GM04504 (cell line): ENCODE data around the gene MUC5AC.

Experiments
- DNase-seq: peaks from one replicate; pipeline ENCODE4 v3.0.0-alpha.2; 2012; ENCODE audit warnings: low read depth

Gene MUC5AC

DNA sequence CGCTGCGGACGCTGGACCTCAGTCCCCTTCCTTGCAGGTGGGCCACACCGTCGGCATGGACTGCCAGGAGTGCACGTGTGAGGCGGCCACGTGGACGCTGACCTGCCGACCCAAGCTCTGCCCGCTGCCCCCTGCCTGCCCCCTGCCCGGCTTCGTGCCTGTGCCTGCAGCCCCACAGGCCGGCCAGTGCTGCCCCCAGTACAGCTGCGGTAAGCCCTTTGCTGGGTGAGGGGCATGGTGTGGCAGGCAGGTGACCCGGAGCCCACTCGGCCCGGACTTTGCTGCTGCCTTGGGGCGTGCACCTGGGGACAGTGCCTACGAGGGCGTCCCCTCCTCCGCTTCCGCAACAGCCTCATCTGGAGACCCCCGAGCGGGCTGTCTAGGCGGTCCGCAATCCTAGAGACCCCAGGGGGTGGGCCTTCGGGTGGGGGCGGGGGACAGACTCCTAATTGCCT lies 39.7 kb downstream of the MUC5AC start:
- no peak for DNase-seq

DNA sequence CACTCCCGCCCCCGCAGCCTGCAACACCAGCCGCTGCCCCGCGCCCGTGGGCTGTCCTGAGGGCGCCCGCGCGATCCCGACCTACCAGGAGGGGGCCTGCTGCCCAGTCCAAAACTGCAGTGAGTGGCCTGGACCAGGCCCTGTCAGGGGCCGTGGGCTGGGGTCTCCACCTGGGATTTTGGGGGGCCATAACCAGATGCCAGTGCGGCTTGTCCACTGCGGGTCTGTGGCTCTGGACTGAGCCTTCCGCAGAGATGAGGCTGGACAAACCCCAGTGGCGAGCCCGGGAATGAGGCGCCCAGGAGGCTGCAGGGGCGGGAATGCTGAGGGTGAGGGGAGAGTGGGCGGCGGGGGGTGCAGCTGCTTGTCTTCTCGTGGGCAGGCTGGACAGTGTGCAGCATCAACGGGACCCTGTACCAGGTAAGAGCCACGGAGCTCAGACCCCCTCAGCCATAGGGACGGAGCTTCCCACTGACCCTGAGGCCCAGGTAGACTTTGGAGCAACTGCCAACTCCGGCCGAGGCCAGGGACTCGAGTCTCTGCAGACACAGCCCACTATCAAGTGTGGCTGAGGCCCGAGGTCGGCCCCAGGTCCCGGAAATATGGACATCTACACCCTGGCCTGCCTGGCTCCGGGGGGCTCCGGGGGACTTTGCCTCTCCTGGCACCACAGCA lies 40.3 kb downstream of the MUC5AC start:
- DNase-seq: no peak

DNA sequence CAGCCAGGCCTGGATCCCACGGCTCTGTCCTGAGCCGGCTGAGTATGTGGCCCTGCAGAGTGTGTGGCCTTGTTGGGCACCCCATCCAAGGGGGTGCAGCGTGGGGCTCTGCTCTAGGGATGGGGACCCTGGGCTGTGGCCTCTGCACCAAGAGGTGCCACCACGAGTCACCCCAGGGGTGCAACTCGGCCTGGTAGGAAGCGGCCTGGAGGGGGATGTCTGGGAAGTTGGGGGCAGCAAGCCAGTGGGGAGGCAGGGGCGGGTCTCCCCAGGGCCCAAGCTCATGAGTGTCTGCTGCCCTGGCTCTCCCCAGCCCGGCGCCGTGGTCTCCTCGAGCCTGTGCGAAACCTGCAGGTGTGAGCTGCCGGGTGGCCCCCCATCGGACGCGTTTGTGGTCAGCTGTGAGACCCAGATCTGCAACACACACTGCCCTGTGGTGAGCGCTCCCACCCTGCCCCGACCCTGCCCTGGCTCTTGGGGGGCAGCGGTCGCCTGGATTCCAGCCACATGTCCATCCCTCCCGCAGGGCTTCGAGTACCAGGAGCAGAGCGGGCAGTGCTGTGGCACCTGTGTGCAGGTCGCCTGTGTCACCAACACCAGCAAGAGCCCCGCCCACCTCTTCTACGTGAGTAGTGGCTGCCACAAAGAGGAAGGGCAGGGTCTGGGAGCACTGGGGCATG lies 40.9 kb downstream of the MUC5AC start:
- DNase-seq: no peak

DNA sequence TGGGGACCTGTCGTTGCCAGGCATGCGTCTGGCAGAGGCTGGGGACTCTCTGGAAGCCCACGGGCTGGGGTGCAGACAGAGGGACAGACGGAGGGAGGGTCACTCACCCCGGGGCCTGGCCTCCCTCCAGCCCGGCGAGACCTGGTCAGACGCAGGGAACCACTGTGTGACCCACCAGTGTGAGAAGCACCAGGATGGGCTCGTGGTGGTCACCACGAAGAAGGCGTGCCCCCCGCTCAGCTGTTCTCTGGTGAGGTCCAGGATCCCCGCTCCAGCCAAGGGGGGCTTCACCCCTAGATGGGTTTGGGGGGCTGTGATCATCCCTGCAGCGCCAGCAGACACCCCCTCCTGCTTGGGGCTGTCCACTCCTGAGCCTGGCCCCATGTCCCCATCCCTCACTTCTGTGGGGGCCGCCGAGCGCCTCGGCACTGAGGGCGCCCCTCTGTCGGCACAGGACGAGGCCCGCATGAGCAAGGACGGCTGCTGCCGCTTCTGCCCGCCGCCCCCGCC lies 41.5 kb downstream of the MUC5AC start:
- no peak for DNase-seq

DNA sequence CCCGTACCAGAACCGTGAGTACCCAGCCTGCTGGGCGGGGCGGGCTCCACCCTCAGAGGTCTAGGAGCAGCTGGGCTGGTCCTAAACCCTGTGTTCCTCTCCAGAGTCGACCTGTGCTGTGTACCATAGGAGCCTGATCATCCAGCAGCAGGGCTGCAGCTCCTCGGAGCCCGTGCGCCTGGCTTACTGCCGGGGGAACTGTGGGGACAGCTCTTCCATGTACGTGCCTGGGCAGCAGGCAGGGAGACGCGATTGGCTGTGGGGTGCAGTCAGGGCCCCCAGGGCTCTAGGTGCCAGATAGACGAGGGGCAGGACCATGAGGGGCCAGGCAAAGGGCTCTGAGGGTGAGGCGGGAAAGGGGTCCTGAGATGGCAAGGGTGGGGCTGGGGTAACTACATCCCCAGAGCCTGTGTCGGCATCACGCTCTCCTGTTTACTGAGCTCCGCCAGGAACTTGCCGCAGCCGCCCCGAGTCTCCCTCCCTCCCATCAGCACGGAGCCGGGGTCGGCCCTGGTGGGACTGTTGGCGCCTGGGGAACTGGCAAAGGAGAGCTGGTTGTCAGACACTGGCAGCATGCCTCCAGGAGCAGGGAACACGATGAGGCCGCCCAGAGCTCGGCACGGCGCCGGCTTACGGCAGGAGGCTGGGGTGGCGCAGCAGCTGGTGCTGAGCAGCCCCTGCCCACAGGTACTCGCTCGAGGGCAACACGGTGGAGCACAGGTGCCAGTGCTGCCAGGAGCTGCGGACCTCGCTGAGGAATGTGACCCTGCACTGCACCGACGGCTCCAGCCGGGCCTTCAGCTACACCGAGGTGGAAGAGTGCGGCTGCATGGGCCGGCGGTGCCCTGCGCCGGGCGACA lies 42.2 kb downstream of the MUC5AC start:
- no peak for DNase-seq

DNA sequence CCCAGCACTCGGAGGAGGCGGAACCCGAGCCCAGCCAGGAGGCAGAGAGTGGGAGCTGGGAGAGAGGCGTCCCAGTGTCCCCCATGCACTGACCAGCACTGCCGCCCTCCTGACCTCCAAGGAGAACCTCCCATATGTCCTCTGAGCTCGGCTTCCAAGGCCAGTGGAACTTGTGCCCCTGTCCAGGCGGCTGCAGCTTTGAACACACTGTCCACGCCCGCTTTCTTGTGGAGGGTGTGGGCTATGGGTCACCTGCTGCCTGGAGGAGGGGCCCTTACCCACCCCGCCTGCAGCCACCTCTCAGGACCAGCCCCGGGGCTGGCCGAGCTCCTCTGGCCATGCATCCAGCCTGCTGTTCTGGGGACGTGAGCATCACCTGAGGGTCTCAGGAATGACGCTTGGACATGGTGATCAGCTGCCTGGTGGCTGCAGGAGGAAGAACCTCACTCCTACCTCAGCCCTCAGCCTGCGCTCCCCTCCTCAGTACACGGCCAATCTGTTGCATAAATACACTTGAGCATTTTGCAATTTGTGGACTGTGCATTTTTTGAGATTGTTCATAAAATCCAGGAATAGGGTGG lies 42.9 kb downstream of the MUC5AC start:
- no peak for DNase-seq

DNA sequence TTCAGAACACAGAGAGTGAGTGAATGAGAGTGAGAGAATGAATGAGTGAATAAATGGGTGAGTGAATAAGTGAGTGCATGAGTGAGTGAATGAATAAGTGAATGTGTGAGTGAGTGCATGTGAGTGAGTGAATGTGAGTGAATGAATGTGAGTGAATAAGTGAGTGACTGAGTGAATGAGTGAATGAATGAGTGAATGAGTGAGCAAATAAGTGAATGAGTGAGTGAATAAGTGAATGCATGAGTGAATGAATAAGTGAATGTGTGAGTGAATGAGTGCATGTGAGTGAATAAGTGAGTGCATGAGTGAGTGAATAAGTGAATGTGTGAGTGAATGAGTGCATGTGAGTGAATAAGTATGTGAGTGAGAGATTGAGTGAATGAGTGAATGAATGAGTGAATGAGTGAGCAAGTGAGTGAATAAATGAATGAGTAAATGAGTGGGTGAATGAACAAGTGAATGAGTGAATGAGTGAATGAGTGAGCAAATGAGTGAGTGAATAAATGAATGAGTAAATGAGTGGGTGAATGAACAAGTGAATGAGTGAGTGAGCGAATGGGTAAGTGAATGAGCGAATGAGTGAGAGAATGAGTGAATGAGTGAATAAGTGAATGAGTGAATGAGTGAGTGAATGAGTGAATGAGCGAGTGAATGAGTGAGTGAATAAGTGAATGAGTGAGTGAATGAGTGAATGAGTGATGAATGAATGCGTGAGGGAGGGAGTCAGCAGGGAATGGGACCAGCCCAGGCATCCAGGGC lies 43.8 kb downstream of the MUC5AC start:
- no peak for DNase-seq

DNA sequence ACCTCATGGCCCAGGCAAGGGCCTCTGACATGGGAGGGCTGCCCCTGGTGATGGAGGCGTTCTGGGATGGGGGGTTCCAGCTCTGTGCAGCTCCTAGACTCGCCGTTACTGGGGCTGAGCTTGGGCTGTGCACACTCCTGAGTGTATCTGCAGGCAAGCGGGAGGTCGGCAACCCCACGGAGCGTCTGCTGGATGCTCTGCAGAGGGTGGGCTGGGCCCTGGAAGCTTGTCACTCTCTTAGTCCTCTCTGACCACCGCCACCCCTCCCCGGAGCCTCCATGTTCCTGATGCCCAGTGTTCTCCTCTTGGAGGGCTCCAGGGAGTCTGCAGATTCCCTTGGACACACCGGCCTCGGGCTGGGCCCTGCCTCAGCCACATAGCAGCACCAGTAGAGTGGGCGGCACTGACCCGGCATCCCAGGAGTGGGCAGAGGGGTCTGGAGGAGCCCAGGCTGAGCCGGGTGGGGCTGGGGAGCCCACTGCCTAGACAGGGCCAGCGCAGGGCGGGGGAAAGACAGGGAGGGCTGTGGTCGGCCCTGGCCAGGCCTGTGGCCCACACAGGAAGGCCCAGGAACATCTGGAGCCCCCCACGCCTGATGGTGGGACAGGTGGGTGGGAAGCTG lies 44.5 kb downstream of the MUC5AC start:
- DNase-seq: no peak

DNA sequence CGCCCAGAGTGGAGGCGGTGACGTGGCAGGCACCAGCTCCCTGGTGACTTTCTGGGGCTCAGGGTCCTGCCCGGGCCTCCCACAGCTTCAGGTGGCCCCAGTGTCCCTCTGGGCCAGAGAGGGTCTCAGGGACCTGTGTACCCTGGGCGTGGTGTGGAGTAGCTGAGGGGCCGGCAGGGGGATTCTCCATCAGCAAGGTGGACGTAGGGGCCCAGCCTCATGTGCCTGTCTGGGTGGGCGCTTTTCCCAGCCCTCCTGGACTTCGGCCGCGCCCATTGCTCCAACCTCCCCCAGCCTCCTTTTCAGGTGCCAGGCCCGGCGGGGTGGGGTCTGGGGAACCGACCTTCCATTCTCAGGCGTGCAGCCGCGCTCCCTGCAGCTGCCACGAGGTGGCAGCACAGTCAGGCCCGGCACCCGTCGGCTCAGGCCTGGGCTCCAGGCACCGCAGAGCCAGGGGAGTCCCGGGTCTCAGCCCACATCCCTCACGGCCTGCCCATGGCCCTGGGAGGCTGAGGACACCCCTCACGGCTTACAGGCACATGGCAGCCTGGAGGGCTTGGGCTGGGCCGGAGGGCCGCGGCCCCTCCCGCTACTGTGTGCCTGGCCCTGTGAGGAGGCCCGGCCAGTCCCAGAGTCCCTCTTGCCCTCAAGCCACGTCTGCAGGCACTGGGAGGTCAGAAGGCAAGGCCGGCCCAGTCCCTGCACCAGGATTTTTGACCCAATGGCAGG lies 45.2 kb downstream of the MUC5AC start:
- DNase-seq: peak; percentile 8

DNA sequence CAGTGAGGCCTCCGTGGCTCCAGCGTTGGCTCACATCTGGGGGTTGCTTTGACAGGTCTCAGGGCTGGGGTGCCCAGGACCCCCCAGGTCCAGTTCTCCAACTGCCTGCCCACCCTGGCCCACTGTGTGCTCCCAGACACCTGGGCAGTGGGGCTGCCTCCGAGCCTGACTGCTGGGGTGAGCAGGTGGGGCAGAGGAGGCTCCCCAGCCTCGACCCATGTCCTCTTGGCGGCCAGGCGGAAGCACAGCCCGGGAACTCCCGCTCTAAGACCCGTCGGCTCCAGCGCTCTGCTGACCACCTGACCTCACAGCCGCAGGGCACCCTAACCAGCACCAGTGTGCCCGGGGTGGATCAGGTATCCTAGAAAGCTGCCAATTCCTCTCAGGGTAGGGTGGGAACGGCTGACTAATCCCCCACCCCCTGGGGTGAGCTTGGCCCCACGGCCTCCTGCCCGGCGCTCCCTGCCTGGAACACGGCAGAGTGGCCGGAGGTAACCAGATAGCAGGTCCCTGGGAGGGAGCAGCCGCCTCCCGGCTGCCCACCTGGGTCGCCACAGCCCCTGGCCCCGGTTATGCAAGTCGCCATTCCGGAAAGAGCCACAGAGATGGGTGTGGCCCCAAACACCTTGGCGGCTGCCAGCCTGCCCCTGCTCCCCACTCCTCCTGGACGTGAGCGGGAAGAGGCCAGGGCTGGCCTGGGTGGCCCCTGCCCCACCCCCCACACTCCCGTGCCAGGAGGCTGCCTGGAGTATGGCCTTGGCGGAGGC lies 45.9 kb downstream of the MUC5AC start:
- DNase-seq: no peak

DNA sequence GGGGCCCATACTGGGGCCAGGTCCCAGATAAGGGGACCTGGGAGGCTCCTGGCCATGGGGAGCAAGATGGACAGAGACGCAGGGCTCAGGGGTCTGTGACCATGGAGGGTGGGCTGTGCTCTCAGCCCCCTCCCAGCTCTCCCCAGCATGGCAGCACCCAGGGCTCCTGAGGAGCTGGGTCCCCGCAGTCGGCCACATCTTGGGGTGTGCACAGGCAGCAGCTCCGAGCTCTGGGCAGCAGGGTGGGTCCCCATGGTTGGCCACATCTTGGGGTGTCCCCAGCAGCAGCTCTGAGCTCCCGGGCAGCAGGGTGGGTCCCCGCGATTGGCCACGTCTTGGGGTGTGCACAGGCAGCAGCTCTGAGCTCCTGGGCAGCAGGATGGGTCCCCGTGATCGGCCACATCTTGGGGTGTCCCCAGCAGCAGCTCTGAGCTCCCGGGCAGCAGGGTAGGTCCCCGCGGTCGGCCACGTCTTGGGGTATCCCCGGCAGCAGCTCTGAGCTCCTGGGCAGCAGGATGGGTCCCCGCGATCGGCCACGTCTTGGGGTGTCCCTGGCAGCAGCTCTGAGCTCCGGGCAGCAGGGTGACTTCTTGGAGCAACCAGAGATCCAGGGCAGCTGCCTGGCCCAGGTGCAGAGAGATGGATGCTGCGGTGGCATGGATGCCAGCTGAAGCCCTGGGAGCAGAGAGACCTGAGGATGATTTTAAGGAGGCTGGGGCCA lies 46.8 kb downstream of the MUC5AC start:
- no peak for DNase-seq

DNA sequence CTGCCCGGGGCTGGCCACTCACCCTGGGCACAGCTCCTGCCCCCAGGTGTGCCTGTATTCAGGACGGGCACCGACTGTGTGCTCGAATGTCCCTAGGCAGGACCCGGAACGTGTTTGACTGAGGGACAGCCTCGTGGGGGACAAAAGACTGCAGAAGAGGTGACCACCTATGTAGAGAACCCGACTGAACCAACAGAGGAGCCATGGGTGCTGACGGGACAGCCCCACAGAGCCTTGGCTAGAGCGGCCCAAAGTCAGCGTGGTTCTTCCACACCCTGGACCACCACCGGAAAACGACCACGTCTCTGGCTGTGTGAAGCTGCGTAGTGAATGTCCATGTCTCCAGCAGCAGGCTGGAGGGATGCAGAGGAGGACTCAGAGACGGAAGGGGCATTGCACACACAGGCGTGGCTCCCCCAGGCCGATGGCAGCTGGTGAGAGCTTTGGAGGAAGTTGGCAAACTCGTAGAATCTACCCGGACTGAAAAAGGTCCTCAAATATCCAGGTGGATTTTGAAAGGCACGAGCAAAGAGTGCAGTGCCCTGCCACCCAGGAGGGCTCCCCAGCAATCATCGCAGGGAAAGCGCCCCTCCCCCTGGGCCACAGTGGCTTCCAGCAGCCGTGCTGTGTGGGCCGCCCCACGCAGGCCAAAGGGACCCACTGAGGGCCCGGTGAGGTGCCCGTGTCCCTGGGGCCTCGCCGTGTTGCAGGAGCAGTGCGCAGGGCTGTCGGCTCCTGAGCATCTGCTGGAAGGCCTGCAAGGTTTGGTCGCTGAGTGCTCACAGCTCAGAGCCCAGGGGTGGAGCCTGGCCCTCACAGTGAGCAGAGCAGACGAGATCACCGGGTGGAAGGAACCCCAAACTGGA lies 47.6 kb downstream of the MUC5AC start:
- no peak for DNase-seq

DNA sequence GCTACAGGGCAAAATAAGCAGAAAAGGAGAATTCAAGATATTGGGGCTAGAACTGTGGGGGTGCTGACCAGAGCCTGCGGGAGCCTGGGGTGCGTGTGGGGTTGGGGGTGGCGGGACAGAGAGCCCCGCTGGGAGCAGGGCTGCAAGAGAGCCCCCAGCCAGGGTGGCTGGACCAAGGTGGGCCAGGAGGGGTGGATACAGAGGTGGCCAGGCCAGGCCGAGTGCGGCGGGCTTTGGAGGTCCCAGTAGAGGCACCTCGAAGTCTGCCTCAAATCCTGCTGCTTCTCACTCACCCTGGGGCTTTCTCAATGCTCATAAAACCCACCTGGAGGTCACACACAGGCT lies 48.2 kb downstream of the MUC5AC start:
- no peak for DNase-seq

DNA sequence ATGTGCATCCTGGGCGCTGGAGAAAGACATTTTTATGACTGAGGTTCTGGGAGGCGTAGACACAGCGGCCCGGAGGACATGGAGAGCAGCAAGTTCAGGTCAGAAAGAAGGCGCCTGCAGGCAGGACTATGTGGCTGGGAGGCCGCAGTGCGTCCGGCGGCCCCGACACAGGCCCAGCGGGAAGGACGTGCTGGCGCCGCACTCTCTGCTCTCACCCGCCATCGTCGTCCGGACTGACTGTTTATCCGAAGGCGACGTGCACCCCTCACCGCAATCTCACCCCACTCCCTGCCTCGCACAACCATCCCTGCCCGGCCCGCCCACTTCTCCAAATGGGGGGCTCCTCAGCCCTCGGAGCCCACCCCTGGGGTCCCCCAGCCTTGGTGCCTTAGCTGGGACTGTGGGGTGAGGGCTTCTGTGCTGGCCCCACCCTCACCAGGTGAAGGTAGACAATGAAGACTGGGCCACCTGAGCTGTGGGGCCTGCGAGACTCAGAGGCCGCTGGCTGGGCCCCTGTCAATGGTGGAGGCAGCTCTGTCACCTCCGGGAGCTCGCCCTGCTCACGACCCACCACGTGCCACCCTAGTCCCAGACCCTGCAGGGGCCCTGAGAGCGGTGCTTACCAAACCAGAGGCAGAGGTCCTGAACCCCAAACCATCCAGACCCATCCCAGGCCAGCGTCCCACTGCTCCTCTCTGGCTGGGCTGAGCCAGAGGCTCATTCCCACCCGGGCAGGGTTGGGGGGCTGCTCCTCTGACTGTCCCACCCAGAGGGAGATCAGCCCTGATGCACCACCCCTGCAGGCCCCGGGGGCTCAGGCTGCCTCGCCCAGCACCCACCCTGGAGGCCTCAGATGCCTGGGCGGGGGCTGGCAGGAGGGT lies 48.9 kb downstream of the MUC5AC start:
- DNase-seq: no peak

DNA sequence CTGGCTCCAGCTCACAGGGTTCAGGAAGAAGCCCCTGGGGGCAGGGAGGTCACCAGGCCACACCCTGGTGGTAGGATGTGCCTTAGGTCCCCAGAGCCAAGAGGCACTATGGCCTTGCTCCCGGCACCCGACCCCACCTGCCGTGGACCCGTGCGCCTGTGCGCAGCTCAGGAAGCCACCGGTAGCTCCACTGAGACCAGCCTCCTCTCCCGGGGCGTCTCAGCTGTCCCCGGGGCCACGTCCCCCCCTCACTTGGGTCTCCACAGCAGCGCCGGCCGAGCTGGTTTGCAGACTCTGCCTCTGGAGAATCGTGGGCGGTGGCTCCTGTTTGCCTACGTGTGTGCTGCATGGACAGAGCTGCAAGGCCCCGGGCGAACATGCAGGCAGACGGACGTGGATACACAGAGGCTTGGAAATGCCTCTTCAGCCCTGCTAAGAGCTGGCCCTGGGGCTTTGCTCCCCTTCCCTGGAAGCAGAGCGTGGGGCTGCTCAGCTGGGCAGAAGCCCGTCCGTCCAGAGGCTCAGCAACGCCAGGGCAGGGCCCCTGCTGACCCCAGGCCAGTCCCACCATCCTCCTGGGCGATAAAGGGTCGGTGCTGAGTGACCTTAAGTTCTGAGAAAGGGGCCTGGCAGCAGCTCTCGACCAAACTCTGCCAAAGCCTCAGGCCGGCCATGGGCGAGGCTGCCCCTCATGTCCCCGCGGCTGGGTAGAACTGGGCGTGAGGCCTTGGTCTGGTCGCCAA lies 49.8 kb downstream of the MUC5AC start:
- no peak for DNase-seq

DNA sequence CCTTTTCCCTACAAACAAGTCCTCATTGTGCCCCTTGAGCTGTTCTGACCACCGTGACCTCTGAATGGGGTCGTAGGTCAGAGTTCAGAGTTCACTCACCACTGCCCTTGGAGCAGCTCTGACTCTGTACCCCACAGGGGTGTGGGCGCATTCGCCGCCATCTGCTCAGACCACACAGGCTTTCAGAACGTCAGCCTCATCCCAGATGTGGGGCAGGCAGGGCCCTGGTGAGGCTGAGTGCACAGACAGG lies 50.3 kb downstream of the MUC5AC start:
- DNase-seq: no peak
